LNCAP (cell line): ENCODE results near the gene RBM23.

Experiments used
- TF ChIP-seq, protein P1 (sequence below): fragments of 450-650 bp; IDR thresholded peaks from 2 replicates; pipeline ENCODE4 v1.5.1; 2017; ENCODE audit warnings: mild to moderate bottlenecking

The RBM23 gene

DNA sequence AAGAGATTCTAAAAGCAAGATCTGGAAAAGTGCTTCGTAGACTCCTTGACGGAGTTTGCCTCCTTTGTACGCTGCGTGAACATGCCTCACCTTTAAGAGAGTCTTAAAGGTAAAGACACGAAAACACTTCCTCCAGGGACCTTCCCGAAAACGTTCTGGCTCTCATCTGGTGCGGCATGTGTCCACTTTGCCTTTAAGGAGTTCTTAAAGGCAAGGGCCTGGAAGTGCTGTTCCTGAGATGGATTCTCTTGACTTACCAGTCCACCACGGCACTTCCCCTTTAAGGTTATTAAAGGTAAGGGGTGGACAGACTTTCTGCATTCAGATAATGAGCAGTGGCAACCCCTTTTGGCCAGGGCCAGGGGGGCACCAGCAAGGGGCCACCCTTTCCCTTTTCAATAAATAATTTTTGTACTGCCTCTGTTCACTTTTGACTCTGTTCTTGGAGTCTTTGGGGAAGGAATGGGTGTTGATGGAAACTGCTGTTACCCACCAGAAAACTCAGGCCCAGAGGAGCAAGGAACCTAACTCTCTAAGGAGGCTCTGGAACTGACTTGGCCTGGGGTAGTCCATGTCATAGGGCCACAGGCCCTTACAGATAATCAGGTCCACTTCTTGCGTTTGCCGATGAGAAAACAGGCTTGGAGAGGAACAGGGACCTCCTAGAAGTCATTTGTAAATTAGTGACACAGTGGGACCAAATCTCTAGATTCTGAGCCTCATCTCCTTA, 31.5 kb downstream of the RBM23 start:
- TF ChIP-seq, protein P1, sequence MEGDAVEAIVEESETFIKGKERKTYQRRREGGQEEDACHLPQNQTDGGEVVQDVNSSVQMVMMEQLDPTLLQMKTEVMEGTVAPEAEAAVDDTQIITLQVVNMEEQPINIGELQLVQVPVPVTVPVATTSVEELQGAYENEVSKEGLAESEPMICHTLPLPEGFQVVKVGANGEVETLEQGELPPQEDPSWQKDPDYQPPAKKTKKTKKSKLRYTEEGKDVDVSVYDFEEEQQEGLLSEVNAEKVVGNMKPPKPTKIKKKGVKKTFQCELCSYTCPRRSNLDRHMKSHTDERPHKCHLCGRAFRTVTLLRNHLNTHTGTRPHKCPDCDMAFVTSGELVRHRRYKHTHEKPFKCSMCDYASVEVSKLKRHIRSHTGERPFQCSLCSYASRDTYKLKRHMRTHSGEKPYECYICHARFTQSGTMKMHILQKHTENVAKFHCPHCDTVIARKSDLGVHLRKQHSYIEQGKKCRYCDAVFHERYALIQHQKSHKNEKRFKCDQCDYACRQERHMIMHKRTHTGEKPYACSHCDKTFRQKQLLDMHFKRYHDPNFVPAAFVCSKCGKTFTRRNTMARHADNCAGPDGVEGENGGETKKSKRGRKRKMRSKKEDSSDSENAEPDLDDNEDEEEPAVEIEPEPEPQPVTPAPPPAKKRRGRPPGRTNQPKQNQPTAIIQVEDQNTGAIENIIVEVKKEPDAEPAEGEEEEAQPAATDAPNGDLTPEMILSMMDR, result no peak

DNA sequence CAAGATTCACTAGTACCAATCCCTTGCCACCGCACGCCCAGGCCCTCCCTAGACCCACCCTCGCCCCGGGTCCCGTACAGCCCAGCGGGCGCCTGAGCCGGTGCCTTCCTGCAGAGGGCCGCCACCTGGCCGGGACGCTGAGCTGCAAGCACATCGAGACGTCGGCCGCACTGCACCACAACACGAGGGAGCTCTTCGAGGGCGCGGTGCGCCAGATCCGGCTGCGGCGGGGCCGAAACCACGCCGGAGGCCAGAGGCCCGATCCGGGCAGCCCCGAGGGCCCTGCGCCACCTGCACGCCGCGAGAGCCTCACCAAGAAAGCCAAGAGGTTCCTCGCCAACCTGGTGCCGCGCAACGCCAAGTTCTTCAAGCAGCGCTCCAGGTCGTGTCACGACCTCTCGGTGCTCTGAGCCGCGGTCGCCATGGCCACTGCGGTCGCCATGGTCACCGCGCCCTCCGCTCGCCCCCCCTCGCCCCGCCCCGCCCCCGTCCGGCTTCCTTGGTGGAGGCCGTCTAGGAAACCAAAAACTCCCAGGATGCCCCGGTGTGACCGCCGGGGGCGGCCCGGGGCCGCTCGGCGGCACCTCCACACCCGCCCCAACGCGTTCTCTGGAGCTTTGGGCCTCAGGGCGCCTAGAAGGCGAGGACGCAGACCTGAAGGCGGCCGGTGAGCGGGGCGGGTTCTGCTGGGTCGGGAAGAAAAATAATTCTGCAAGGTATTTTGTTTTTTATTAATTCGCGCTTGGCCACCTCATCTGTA, 32.3 kb downstream of the RBM23 start:
- TF ChIP-seq, protein P1, result peak; percentile 29

DNA sequence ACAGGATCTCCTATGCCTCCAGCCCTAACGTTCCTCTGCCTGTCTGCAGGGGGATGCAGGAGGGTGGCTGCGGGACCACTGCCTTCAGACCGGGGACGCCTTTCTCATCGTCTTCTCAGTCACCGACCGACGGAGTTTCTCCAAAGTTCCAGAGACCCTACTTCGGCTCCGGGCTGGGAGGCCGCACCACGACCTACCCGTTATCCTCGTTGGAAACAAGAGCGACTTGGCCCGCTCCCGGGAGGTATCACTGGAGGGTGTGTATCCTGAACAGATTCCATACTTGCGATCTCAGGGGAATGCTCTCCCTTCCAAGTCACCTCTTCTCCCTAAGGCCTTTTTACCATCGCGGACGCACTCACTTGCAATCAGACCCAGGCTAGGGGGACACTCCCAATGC, 33.0 kb downstream of the RBM23 start:
- TF ChIP-seq, protein P1, result no peak

DNA sequence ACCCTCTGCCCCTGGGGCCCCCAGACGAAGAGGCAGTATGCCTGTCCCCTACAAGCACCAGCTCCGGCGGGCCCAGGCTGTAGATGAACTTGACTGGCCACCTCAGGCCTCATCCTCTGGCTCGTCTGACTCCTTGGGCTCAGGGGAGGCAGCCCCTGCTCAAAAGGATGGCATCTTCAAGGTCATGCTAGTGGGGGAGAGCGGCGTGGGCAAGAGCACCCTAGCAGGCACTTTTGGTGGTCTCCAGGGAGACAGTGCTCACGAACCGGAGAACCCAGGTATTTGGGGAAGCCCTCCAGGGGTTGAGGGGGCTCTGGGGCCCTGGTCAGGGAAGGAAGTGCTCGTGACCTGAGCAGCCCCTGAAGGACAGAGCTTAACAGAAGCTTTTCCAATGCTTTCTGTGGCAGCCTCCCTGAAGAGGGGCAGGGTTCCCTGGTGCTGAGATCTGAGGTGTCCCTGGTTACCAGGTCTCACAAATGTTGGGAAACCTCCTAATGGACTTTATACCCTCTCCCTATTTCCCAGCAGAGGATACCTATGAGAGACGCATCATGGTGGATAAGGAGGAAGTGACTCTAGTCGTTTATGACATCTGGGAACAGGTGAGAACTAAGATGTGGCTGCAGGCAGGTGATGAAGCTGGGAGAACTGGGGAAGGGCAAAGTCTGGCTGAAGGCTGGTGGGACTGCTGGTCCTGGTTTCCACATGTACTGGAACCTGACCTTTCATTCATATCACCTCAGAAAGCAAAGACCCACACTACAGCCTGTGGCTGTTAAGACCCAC, 34.0 kb downstream of the RBM23 start:
- TF ChIP-seq, protein P1, result no peak

DNA sequence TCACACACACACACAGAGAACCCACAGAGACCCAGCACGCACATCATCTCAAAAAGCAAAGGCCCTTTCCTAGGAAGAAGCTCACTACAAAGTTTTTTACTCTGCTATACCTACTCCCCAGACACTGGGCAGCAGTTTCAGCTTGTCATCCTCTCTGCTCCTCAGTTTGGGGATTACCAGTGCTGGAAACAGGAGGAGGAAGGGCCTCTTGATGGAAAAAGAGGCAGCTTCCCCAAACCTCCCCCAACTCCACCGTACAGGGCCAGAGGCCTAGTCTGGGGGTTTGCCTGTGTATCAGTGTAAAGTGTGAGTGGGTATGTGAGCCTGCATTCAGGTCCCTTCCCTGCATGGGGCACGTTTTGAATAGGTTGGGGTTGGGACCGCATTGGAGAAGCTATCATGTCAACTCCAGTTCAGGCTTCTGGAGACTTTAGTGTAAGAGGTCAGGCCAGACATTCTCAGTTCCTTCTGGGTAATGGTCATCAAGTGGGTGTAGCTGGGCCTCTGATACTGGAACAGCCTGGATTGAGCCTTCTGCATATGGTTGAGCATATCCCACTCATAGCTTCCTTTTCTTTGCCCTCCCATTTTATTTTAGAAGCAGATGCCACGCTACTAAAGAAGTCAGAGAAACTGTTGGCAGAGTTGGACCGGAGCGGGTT, 34.7 kb downstream of the RBM23 start:
- TF ChIP-seq, protein P1, result no peak

DNA sequence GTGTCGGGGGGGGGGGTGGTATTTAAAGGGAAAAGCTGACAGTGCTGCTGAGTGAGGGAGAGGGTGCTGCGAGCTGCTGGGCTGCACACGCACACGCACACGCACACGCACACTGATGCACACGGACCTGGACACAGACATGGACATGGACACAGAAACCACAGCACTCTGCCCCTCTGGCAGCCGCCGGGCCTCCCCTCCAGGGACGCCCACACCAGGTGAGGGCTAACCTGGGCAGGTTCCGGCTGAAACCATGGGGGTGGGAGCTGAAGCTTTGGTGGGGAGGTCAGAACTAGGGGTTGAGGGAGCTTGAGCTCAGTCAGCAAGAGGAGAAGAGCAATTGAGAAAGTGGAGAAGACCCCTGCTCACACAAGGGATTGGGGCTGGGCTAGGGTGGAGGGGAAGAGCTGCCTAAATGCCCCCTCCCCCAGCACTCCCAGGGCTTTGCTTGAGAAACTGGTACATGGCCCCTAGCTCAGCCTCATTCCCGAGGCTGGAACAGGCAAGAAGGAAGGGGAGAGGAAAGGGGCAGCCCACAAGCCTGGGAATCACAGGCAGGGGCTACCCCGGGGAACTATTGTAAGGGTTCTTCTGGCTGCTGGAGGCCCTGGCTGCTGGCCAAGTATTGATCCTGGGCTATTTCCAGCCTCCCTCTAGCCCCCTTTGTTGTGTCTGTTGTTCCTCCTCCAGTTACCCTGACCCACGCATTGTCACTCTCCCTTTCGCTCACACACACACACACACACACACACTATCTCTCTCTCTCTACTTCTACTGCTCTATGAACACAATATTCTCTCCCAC, 35.6 kb downstream of the RBM23 start, which contains the start of gene REM2:
REM2 (plus strand) TSS at position 50 of the 804 bp plus-strand sequence; CDS start at position 116, 66 bp downstream.
- TF ChIP-seq, protein P1, result no peak
